Activated T-cell treated with anti-CD3 and anti-CD28 coated beads, Interleukin-2, amount 50 U/mL, for 24 hours (primary cell): ENCODE data around the gene DNAH2.
"Not testable (repeated sequence)": the region's sequence is repeated elsewhere in the genome, so short reads cannot be mapped to it uniquely, and the experiment has no call there.

ENCODE experiments used
- DNase-seq: peaks from one replicate; pipeline ENCODE4 v3.0.0-alpha.2; 2020
- H3K27ac Mint-ChIP-seq: 2 replicates; pipeline ENCODE4 v1.8.0; 2020; ENCODE audit warnings: mild to moderate bottlenecking, mixed read lengths
- H3K27me3 Mint-ChIP-seq: 2 replicates; pipeline ENCODE4 v1.8.0; 2020; ENCODE audit warnings: mixed read lengths
- H3K36me3 Mint-ChIP-seq: 2 replicates; pipeline ENCODE4 v1.8.0; 2020; ENCODE audit warnings: low read depth, mixed read lengths
- H3K4me1 Mint-ChIP-seq: 2 replicates; pipeline ENCODE4 v1.8.0; 2020; ENCODE audit warnings: low read depth, mixed read lengths
- H3K4me3 Mint-ChIP-seq: 2 replicates; pipeline ENCODE4 v1.8.0; 2020; ENCODE audit warnings: mild to moderate bottlenecking, moderate library complexity, mixed read lengths
- H3K9me3 Mint-ChIP-seq: 2 replicates; pipeline ENCODE4 v1.8.0; 2020; ENCODE audit warnings: mixed read lengths

Gene DNAH2

DNA sequence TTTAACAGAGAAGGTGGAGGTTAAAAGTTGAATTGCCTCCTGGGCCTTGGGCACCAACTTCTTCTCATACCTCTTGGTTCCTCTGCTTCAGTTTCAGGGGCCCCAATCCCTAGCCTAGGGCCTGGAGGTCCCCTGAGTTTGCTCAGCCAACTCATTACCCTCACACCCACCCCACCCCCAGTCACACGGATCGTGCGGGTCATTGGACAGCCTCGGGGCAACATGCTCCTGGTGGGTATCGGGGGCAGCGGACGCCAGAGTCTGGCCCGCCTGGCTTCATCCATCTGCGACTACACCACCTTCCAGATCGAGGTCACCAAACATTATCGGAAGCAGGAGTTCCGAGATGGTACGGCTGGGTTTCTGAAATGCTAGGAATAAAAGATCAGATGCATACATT lies 80.4 kb downstream of the DNAH2 start:
- H3K27me3 Mint-ChIP-seq: peaks cover 3% of the 10 kb centered on the region
- H3K36me3 Mint-ChIP-seq: no peaks in the 10 kb centered on the region
- DNase-seq: no peak
- no peak overlapping the region for H3K4me3 Mint-ChIP-seq
- no peak overlapping the region for H3K27ac Mint-ChIP-seq
- H3K4me1 Mint-ChIP-seq: no peaks in the 10 kb centered on the region
- H3K9me3 Mint-ChIP-seq: no peaks in the 10 kb centered on the region

GRCh38 chr17:7798839-7799238 lies 81.3 kb downstream of the DNAH2 start:
- Mint-ChIP-seq H3K27ac (no peak overlapping the region), H3K4me1 (no peaks in the 10 kb centered on the region), H3K36me3 (no peaks in the 10 kb centered on the region), H3K27me3 (peaks cover 6% of the 10 kb centered on the region), H3K4me3 (no peak overlapping the region), H3K9me3 (no peaks in the 10 kb centered on the region)
- DNase-seq: no peak

DNA sequence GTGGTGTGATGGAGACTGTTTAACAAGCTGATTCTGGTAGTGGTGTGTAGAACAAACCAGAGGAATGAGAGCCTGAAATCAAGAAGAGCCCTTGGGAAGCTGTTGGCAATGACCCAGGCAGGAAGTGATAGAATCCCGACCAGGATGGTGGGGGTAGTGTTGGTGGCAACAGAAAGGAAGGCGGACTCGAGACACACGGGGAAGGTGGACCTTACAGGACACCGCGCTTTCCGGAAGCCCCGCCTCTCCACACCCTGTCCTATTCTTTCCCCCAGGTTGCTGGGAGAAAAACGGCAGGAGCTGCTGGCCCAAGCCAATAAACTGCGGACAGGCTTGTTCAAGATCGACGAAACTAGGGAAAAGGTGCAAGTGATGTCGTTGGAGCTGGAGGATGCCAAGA lies 86.4 kb downstream of the DNAH2 start:
- H3K36me3 Mint-ChIP-seq: no peaks in the 10 kb centered on the region
- no peaks in the 10 kb centered on the region for H3K4me1 Mint-ChIP-seq
- H3K9me3 Mint-ChIP-seq: no peaks in the 10 kb centered on the region
- DNase-seq: no peak
- H3K4me3 Mint-ChIP-seq: no peak overlapping the region
- peaks cover 8% of the 10 kb centered on the region for H3K27me3 Mint-ChIP-seq
- H3K27ac Mint-ChIP-seq: no peak overlapping the region

- H3K4me1 Mint-ChIP-seq: peaks cover 4% of the 10 kb centered on the region
- peaks cover 8% of the 10 kb centered on the region for H3K27me3 Mint-ChIP-seq
- no peaks in the 10 kb centered on the region for H3K36me3 Mint-ChIP-seq
- no peak overlapping the region for H3K27ac Mint-ChIP-seq
- DNase-seq: no peak
- H3K9me3 Mint-ChIP-seq: no peaks in the 10 kb centered on the region
- H3K4me3 Mint-ChIP-seq: no peak overlapping the region
These were observed 89.0 kb downstream of the DNAH2 start for GRCh38 chr17:7806587-7806986.

DNA sequence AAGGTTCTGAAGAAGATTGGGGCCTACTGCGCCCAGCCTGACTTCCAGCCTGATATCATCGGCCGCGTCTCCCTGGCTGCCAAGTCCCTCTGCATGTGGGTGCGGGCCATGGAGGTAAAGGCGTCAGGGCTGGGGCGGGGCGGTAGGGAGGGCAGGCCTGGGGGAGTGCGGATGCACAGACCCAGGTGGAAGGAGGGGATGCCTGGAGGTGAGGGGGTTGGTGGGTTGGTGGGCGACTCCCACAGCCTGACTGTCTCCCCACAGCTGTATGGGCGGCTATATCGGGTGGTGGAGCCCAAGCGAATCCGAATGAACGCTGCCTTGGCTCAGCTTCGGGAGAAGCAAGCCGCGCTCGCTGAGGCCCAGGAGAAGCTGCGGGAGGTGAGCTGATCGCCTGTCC lies 89.7 kb downstream of the DNAH2 start:
- Mint-ChIP-seq H3K4me1 (peaks cover 4% of the 10 kb centered on the region), H3K27ac (no peak overlapping the region), H3K27me3 (peaks cover 8% of the 10 kb centered on the region), H3K9me3 (no peaks in the 10 kb centered on the region), H3K36me3 (no peaks in the 10 kb centered on the region), H3K4me3 (no peak overlapping the region)
- DNase-seq: no peak

DNA sequence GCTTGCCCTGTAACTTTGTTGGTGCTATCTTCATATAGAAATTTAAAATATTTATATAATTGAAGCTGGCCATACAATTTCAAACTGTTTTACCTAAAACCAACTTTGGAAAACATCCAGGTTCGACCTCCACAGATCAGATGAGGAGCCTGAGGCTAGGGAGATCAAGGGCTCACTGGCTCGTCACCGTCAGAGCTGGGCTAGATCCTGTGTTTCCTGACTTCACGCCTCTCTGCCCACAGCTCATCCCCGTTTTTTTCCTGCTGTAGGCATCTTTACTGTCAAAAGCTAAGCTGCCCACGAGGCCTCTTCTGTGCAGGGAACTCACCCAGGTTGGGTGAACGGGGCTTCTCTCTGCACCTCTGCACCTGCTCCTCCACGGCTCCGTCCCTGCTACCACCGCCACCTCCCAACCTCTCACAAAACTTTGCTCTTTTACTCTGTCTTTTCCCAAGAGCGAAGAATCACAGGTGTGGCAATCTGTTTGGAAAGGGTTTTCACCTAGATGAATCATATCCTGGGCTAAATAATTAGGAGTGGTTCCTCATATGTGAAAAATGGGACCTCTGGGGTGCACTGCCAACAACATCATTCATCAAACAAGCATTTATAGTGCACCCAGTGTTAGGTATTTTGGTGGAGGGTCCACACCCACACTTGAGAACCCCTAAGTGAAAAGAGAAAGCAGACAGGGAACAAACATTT lies 91.7 kb downstream of the DNAH2 start:
- no peak for DNase-seq
- peaks cover 4% of the 10 kb centered on the region for H3K4me1 Mint-ChIP-seq
- H3K4me3 Mint-ChIP-seq: no peak overlapping the region
- H3K36me3 Mint-ChIP-seq: no peaks in the 10 kb centered on the region
- no peak overlapping the region for H3K27ac Mint-ChIP-seq
- H3K9me3 Mint-ChIP-seq: no peaks in the 10 kb centered on the region
- H3K27me3 Mint-ChIP-seq: peaks cover under 1% of the 10 kb centered on the region

DNA sequence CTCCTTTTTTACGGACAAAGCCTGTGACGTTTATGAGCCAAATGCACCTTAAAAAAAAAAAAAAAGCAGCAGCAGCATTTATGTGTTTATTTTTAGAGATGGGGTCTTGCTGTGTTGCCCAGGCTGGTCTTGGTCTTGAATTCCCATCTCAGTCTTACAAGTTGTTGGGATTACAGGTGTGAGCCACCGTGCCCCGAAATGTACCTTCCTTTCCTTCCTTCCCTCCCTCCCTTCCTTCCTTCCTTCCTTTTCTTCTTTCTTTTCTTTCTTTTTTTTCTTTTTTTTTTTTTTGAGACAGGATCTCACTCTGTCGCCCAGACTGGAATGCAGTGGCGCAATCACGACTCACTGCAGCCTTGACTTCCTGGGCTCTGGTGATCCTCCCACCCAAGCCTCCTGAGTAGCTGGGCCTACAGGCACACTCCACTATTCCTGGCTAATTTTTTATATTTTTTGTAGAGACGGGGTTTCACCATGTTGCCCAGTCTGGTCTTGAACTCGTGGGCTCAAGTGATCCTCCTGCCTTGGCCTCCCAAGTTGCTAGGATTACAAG lies 92.3 kb downstream of the DNAH2 start:
- DNase-seq, H3K9me3 Mint-ChIP-seq, H3K27ac Mint-ChIP-seq, H3K4me3 Mint-ChIP-seq, H3K4me1 Mint-ChIP-seq, H3K36me3 Mint-ChIP-seq, H3K27me3 Mint-ChIP-seq: not testable (repeated sequence)

GRCh38 chr17:7811251-7811650 lies 93.7 kb downstream of the DNAH2 start:
- H3K27me3 Mint-ChIP-seq: no peaks in the 10 kb centered on the region
- no peak for DNase-seq
- H3K27ac Mint-ChIP-seq: no peak overlapping the region
- H3K36me3 Mint-ChIP-seq: no peaks in the 10 kb centered on the region
- peaks cover 4% of the 10 kb centered on the region for H3K4me1 Mint-ChIP-seq
- H3K4me3 Mint-ChIP-seq: no peak overlapping the region
- H3K9me3 Mint-ChIP-seq: no peaks in the 10 kb centered on the region

DNA sequence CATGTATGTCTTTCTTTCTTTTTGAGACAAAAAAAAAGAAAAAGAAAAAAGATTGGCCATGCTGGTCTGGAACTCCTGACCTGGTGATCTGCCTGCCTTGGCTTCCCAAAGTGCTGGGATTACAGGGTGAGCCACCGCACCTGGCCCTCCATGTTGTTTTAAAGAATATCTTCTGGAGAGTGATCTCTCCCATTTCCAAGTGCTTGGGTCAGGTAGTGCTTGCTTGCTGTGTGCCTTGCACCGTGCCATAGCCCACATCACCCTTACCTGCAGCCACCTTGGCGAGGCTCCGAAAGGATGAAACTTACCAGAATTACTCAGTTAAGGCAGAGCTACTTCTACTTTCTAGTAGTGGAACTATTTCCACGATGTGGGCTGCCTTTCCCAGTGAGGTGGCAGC lies 97.4 kb downstream of the DNAH2 start:
- Mint-ChIP-seq H3K9me3 (no peaks in the 10 kb centered on the region), H3K27ac (no peak overlapping the region), H3K36me3 (no peaks in the 10 kb centered on the region), H3K4me1 (peaks cover 4% of the 10 kb centered on the region), H3K4me3 (no peak overlapping the region), H3K27me3 (no peaks in the 10 kb centered on the region)
- DNase-seq: no peak

- H3K4me3 Mint-ChIP-seq: no peak overlapping the region
- H3K9me3 Mint-ChIP-seq: no peaks in the 10 kb centered on the region
- no peaks in the 10 kb centered on the region for H3K4me1 Mint-ChIP-seq
- no peak for DNase-seq
- no peak overlapping the region for H3K27ac Mint-ChIP-seq
- H3K27me3 Mint-ChIP-seq: no peaks in the 10 kb centered on the region
- H3K36me3 Mint-ChIP-seq: no peaks in the 10 kb centered on the region
These were observed 99.5 kb downstream of the DNAH2 start for GRCh38 chr17:7816926-7817642.

GRCh38 chr17:7817643-7817964 lies 100.1 kb downstream of the DNAH2 start:
- Mint-ChIP-seq H3K27me3 (no peaks in the 10 kb centered on the region), H3K4me3 (no peak overlapping the region), H3K36me3 (no peaks in the 10 kb centered on the region), H3K4me1 (no peaks in the 10 kb centered on the region), H3K9me3 (no peaks in the 10 kb centered on the region), H3K27ac (no peak overlapping the region)
- DNase-seq: no peak

DNA sequence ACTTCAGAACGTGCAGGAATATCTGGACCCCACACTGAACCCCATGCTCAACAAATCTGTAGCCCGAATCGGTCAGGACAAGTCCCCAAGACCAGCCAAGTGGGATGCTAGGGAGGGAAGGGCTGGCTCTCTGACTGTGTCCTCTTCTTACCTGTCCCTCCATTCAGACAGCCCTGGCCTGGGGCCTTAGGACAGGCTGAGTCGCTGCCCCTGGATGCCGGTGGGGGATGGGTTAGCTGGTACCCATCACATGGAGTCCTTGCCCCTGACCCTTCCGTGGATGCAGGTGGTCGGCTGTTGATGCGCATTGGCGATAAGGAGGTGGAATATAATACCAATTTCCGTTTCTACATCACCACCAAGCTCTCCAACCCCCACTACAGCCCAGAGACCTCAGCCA lies 100.5 kb downstream of the DNAH2 start:
- no peak overlapping the region for H3K4me3 Mint-ChIP-seq
- H3K27ac Mint-ChIP-seq: no peak overlapping the region
- no peaks in the 10 kb centered on the region for H3K9me3 Mint-ChIP-seq
- no peak for DNase-seq
- H3K27me3 Mint-ChIP-seq: no peaks in the 10 kb centered on the region
- no peaks in the 10 kb centered on the region for H3K4me1 Mint-ChIP-seq
- H3K36me3 Mint-ChIP-seq: no peaks in the 10 kb centered on the region

- H3K4me3 Mint-ChIP-seq: no peak overlapping the region
- DNase-seq: no peak
- no peaks in the 10 kb centered on the region for H3K36me3 Mint-ChIP-seq
- no peaks in the 10 kb centered on the region for H3K9me3 Mint-ChIP-seq
- no peaks in the 10 kb centered on the region for H3K4me1 Mint-ChIP-seq
- no peaks in the 10 kb centered on the region for H3K27me3 Mint-ChIP-seq
- H3K27ac Mint-ChIP-seq: no peak overlapping the region
These were observed 101.5 kb downstream of the DNAH2 start for GRCh38 chr17:7818746-7819645.

- Mint-ChIP-seq H3K27me3 (no peaks in the 10 kb centered on the region), H3K36me3 (no peaks in the 10 kb centered on the region), H3K9me3 (no peaks in the 10 kb centered on the region), H3K27ac (no peak overlapping the region), H3K4me3 (no peak overlapping the region), H3K4me1 (peaks cover 7% of the 10 kb centered on the region)
- DNase-seq: no peak
These were observed 102.7 kb downstream of the DNAH2 start for GRCh38 chr17:7820231-7820630.

DNA sequence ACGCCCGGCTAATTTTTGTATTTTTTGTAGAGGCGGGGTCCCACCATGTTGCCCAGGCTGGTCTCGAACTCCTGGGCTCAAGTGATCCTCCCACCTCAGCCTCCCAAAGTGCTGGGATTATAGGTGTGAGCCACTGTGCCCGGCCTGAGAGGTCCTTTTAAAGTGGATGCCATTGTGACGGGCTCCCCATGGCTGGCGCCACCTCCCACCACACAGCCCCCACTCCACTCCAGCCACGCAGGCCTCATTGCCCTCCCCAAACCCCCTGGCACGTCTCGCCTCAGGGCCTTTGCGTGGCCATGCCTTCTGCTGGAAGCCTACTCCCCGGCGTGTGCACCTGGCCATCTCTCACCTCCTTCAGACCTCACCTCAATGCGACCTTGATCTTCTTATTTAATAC lies 104.6 kb downstream of the DNAH2 start:
- H3K27me3 Mint-ChIP-seq: no peaks in the 10 kb centered on the region
- no peak overlapping the region for H3K4me3 Mint-ChIP-seq
- H3K9me3 Mint-ChIP-seq: no peaks in the 10 kb centered on the region
- H3K4me1 Mint-ChIP-seq: peaks cover 10% of the 10 kb centered on the region
- H3K36me3 Mint-ChIP-seq: no peaks in the 10 kb centered on the region
- H3K27ac Mint-ChIP-seq: no peak overlapping the region
- DNase-seq: no peak
